ENCODE measurements around the gene DHRS4. TPM values are rescaled to one million over a fixed set of nuclear protein-coding genes. Genes with fewer than 3 reads are reported as not detected.
"Not testable (repeated sequence)": the region's sequence is repeated elsewhere in the genome, so short reads cannot be mapped to it uniquely, and the experiment has no call there.

DHRS4 gene
- total RNA-seq, 1 experiment from 2014 or later = 12.7 TPM

- not testable (repeated sequence) for H2BK120ac ChIP-seq (ENCODE audit: low read depth, low read length, poor library complexity, severe bottlenecking); H3K27ac Mint-ChIP-seq; H2BK5ac ChIP-seq (ENCODE audit: insufficient read length, low read length); H2BK15ac ChIP-seq (ENCODE audit: low read depth, low read length); H3T11ph ChIP-seq (ENCODE audit: low read length); H3K14ac ChIP-seq (ENCODE audit: insufficient read depth, low read length); H3K36me3 Mint-ChIP-seq (ENCODE audit: insufficient read depth in 1 of 3, low read depth in 3 of 3); H3K4ac ChIP-seq (ENCODE audit: low read depth, low read length); H3K9ac ChIP-seq (ENCODE audit: extremely low read depth, insufficient read length, low read length); H3K23ac ChIP-seq (ENCODE audit: insufficient read length, low read depth, low read length); H4K91ac ChIP-seq (ENCODE audit: insufficient read length, low read depth, low read length); H3K9me3 Mint-ChIP-seq; H2BK12ac ChIP-seq (ENCODE audit: insufficient read length, low read depth, low read length); H3K4me1 ChIP-seq (ENCODE audit: insufficient read depth, low read length); H3K56ac ChIP-seq (ENCODE audit: insufficient read length, low read depth, low read length); H2BK20ac ChIP-seq (ENCODE audit: low read depth, low read length, poor library complexity, severe bottlenecking); H3K4me3 Mint-ChIP-seq; H3K9me3 ChIP-seq (ENCODE audit: control insufficient read depth, low read depth, low read length); H2AFZ ChIP-seq (ENCODE audit: low read length); H3K79me2 ChIP-seq (ENCODE audit: insufficient read depth, low read length); H3K27me3 ChIP-seq (ENCODE audit: insufficient read depth, low read length); DNase-seq; H4K20me1 ChIP-seq (ENCODE audit: control insufficient read depth, insufficient read depth, insufficient read length); H3K27ac ChIP-seq (ENCODE audit: insufficient read length, low read depth, low read length); H3K79me1 ChIP-seq (ENCODE audit: insufficient read depth, low read depth, low read length, poor library complexity, severe bottlenecking); H4K8ac ChIP-seq (replicated peaks; ENCODE audit: insufficient read length, low read depth, low read length); H3K18ac ChIP-seq (ENCODE audit: insufficient read length, low read depth, low read length); H3K23me2 ChIP-seq (ENCODE audit: insufficient read length, low read depth, low read length, poor library complexity, severe bottlenecking); H3K27me3 Mint-ChIP-seq (ENCODE audit: low read depth); H3K4me2 ChIP-seq (ENCODE audit: insufficient read depth, insufficient read length, low read length); H2AK5ac ChIP-seq (ENCODE audit: insufficient read length, low read length); H4K5ac ChIP-seq (ENCODE audit: insufficient read length, low read depth, low read length)
- WGBS (ENCODE audit: extremely low coverage, insufficient read length, low lambda C conversion rate) = no CpG with 5 or more reads among the region's 2 CpGs
- H3K4me1 Mint-ChIP-seq = peaks cover 23 to 25% of the 10 kb centered on the region in 2 experiments
Observed at GRCh38 chr14:23955811-23956210, 2.2 kb downstream of the DHRS4 start.

DNA sequence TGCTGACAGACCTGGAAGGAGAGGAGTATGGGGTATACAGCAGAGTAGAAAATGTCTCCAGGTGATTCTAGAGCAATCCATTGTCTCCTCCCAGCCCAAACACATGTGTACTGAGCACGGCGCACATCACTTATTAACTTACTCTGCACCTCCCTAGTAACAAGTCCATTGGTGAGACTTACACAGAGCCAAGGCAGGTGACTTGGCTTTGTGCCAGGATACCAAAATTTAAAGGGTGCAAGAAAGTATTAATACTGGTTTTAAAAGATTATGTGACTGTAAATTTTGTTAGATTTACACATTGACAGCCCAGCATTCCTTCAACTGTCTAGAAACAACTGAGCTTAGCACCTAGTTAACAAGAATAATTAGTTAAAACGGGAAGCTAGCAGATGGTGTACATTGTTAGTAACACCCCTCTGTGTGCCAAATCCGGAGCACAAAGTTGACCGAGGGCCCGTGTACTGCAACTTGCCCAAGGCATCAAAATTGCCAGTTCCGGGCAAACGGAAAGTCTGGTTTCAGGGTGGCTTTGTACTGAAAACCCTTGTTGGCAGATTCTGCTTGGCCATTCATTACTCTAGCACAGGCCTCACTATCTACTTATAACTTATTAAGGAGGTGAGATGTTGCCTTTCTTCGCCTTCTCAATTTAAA lies 4.5 kb downstream of the DHRS4 start:
- H4K91ac ChIP-seq (ENCODE audit: insufficient read length, low read depth, low read length); H3K79me1 ChIP-seq (ENCODE audit: insufficient read depth, low read depth, low read length, poor library complexity, severe bottlenecking); DNase-seq; H4K20me1 ChIP-seq (ENCODE audit: control insufficient read depth, insufficient read depth, insufficient read length); H3K27me3 Mint-ChIP-seq (ENCODE audit: low read depth); H2BK20ac ChIP-seq (ENCODE audit: low read depth, low read length, poor library complexity, severe bottlenecking); H3K18ac ChIP-seq (ENCODE audit: insufficient read length, low read depth, low read length); H3K4ac ChIP-seq (ENCODE audit: low read depth, low read length); H3K23ac ChIP-seq (ENCODE audit: insufficient read length, low read depth, low read length); H3K79me2 ChIP-seq (ENCODE audit: insufficient read depth, low read length); H3K9me3 ChIP-seq (ENCODE audit: control insufficient read depth, low read depth, low read length); H2BK12ac ChIP-seq (ENCODE audit: insufficient read length, low read depth, low read length); H3K4me2 ChIP-seq (ENCODE audit: insufficient read depth, insufficient read length, low read length); H4K8ac ChIP-seq (replicated peaks; ENCODE audit: insufficient read length, low read depth, low read length); H3K27me3 ChIP-seq (ENCODE audit: insufficient read depth, low read length); H3K9ac ChIP-seq (ENCODE audit: extremely low read depth, insufficient read length, low read length); H3K56ac ChIP-seq (ENCODE audit: insufficient read length, low read depth, low read length); H3K4me1 ChIP-seq (ENCODE audit: insufficient read depth, low read length); H2AK5ac ChIP-seq (ENCODE audit: insufficient read length, low read length); H2BK120ac ChIP-seq (ENCODE audit: low read depth, low read length, poor library complexity, severe bottlenecking); H3K9me3 Mint-ChIP-seq; H2BK5ac ChIP-seq (ENCODE audit: insufficient read length, low read length); H3K4me3 Mint-ChIP-seq; H3K23me2 ChIP-seq (ENCODE audit: insufficient read length, low read depth, low read length, poor library complexity, severe bottlenecking); H4K5ac ChIP-seq (ENCODE audit: insufficient read length, low read depth, low read length); H2BK15ac ChIP-seq (ENCODE audit: low read depth, low read length); H3K27ac ChIP-seq (ENCODE audit: insufficient read length, low read depth, low read length); H3K36me3 Mint-ChIP-seq (ENCODE audit: insufficient read depth in 1 of 3, low read depth in 3 of 3); H3K14ac ChIP-seq (ENCODE audit: insufficient read depth, low read length); H2AFZ ChIP-seq (ENCODE audit: low read length); H3K27ac Mint-ChIP-seq; H3T11ph ChIP-seq (ENCODE audit: low read length): not testable (repeated sequence)
- peaks cover 10% of the 10 kb centered on the region in 2 experiments for H3K4me1 Mint-ChIP-seq
- WGBS (ENCODE audit: extremely low coverage, insufficient read length, low lambda C conversion rate) = no CpG with 5 or more reads among the region's 9 CpGs

Data from H9 (cell line).